Upper lobe of left lung (tissue), 6 donors: ENCODE measurements around the gene RETSAT. TPM values are rescaled to one million over a fixed set of nuclear protein-coding genes. Genes with fewer than 3 reads are reported as not detected.

ENCODE experiments used
- ATAC-seq, 2 donors: fragments of 200-7000 bp; cut with Tn5 transposase; one replicate each; pipeline ENCODE4 v1.9.1; 2022; ENCODE audit warnings: mild to moderate bottlenecking in 2 of 2, moderate library complexity in 2 of 2; ENCODE audit not compliant: low FRiP score in 2 of 2
- DNase-seq, 2 donors: peaks; one replicate each; pipeline ENCODE4 v3.0.0-alpha.2; 2019 to 2020
- H3K27ac ChIP-seq, 4 donors: fragments of 200-600 bp; sonication (generic); one replicate each; pipeline ENCODE4 v1.5.1; 2016 to 2019
- H3K27me3 ChIP-seq, 4 donors: fragments of 200-600 bp; sonication (generic); one replicate each; pipeline ENCODE4 v1.5.1; 2017 to 2019
- H3K36me3 ChIP-seq, 4 donors: fragments of 200-600 bp; sonication (generic); one replicate each; pipeline ENCODE4 v1.5.1; 2016 to 2019
- H3K4me1 ChIP-seq, 4 donors: fragments of 200-600 bp; sonication (generic); one replicate each; pipeline ENCODE4 v1.5.1; 2018 to 2019
- H3K4me3 ChIP-seq, 4 donors: fragments of 200-600 bp; sonication (generic); one replicate each; pipeline ENCODE4 v1.5.1; 2017 to 2019; ENCODE audit warnings: mild to moderate bottlenecking in 2 of 4, moderate library complexity in 1 of 4
- H3K9me3 ChIP-seq, 4 donors: fragments of 200-600 bp; sonication (generic); one replicate each; pipeline ENCODE4 v1.5.1; 2018 to 2019
- CTCF ChIP-seq, 6 experiments: fragments of 450-650 bp in 4 of 6; fragments of 200-600 bp in 2 of 6; sonication (generic) in 2 of 6; IDR thresholded peaks; one replicate each; pipeline ENCODE4 v1.5.1; 2016 to 2019; ENCODE audit warnings: antibody characterized with exemption in 6 of 6
- EP300 ChIP-seq, 4 donors: sonication (generic); formaldehyde crosslinking; IDR thresholded peaks; one replicate each; pipeline ENCODE4 v1.5.1; 2017; ENCODE audit warnings: antibody characterized with exemption in 4 of 4, control low read depth in 2 of 4
- POLR2A ChIP-seq, 4 donors: fragments of 450-650 bp; IDR thresholded peaks; one replicate each; pipeline ENCODE4 v1.5.1; 2016 to 2017; ENCODE audit warnings: antibody characterized with exemption in 4 of 4, mild to moderate bottlenecking in 2 of 4
- POLR2AphosphoS5 ChIP-seq, 2 donors: sonication (generic); formaldehyde crosslinking; IDR thresholded peaks; one replicate each; pipeline ENCODE4 v1.5.1; 2017; ENCODE audit warnings: antibody characterized with exemption in 2 of 2
- WGBS, 2 donors: methylation state at CpG; one replicate each; pipeline ENCODE4 v1.1.5; 2017 to 2018; 5-methylcytosine and 5-hydroxymethylcytosine counted together
- total RNA-seq, 6 donors: library from RNA; depleted of rRNA in 4 of 6; stranded (reverse); fragments of >200 nt in 4 of 6; gene quantifications; one replicate each; pipeline versions ENCODE4 v1.1.0 to v1.2.1, GENCODE V29; 2016 to 2021
- donor health status: DM: no; HTN: no; CAD: no; lungs with moderate emphysema.
- donor health status: DM: no; HTN: yes; CAD: no; lungs with severe emphysema.

Gene RETSAT
- total RNA-seq: 10 to 100 TPM; 36.7 to 81.5 (median 57.9) TPM

DNA sequence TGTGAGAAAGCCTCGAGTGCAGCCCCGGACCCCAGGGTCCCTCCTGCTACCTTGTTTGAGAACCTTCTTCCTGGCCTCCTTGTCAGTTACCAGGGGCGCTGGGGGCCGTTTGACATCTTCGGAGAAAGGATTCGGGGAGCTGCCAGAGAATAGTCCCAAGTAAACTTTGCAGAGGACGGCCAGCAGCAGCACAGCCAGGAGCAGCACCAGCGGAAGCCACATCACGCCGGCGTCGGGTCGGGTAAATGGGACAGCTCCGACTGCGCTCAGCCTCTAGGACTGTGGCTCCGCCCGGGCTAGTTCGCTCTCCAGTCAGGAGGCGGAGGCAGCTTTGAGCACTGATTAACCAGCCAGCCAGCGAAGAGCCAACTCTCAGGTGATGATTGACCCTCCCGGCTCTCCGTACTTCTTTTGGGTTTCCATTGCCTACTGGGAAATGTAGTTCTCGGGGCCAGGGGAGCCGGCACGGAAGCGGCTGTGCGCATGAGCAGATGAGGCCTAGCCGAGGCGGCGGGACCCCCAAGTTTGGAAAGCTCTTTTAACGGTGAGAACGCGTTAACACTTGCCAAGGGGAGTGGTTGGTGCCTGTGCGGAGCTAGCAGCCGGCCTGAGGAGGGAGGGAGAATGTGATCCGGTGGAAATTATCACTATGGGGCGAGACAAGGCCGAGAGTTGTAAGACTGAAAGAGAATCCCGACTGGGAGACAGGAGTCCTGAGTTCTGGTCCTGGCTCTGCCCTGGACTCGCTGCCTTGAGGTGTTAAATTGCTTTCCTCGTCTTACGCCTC lies at the start of gene RETSAT, which contains the start of gene ELMOD3:
TSS of gene RETSAT (minus strand) at position 243 of the 787 bp plus-strand sequence. CDS start at position 222, 21 bp downstream.
TSS of gene ELMOD3 (plus strand) at position 484 of the 787 bp plus-strand sequence. CDS start 2,430 bp downstream, outside the sequence.
- H3K4me1 ChIP-seq: peaks cover 22 to 50% (median 28%) of the 10 kb centered on the region in 4 donors
- peaks cover 10 to 48% (median 29%) of the 10 kb centered on the region in 4 donors for H3K36me3 ChIP-seq
- DNase-seq (peak; percentile 93 to 99), ATAC-seq (peak; percentile 99)
- TF ChIP-seq EP300 (IDR thresholded peaks at IDR 0.05) (peak in 1 of 4 donors; percentile 72), CTCF (IDR thresholded peaks at IDR 0.05) (peak in 2 of 6 experiments; percentile 13 to 28), POLR2AphosphoS5 (IDR thresholded peaks at IDR 0.05) (peak; percentile 93 to 97), POLR2A (IDR thresholded peaks at IDR 0.05) (peak; percentile 52 to 92 (median 84))
- whole genome bisulfite sequencing, 2 donors: 0 to 2% methylated on average over 24 to 42 of the region's 42 CpGs
- H3K27me3 ChIP-seq: no peaks in the 10 kb centered on the region
- peak within 1 kb of the TSS; percentile 64 to 87 (median 70) for H3K4me3 ChIP-seq
- H3K9me3 ChIP-seq: no peaks in the 10 kb centered on the region
- H3K27ac ChIP-seq: peak within 1 kb of the TSS; percentile 74 to 93 (median 88)

GRCh38 chr2:85401844-85402243 lies 47.5 kb upstream of the RETSAT start:
- H3K27ac ChIP-seq: no peak overlapping the region
- WGBS, 2 donors: 82 to 85% methylated on average over 8 of the region's 8 CpGs
- H3K27me3 ChIP-seq: no peaks in the 10 kb centered on the region
- no peak overlapping the region for H3K4me3 ChIP-seq
- peaks cover 0 to 33% (median 20%) of the 10 kb centered on the region in 4 donors for H3K36me3 ChIP-seq
- peaks cover 0 to 11% (median 7%) of the 10 kb centered on the region in 4 donors for H3K4me1 ChIP-seq
- TF ChIP-seq POLR2A (IDR thresholded peaks at IDR 0.05) (no peak), CTCF (IDR thresholded peaks at IDR 0.05) (no peak), EP300 (IDR thresholded peaks at IDR 0.05) (no peak), POLR2AphosphoS5 (IDR thresholded peaks at IDR 0.05) (no peak)
- DNase-seq: no peak
- peak in 1 of 2 donors; percentile 5 for ATAC-seq
- H3K9me3 ChIP-seq: no peaks in the 10 kb centered on the region

- Histone ChIP-seq H3K9me3 (no peaks in the 10 kb centered on the region), H3K27me3 (no peaks in the 10 kb centered on the region), H3K27ac (no peak overlapping the region), H3K36me3 (peaks cover 0 to 33% (median 20%) of the 10 kb centered on the region in 4 donors), H3K4me3 (no peak overlapping the region), H3K4me1 (peaks cover 0 to 9% (median 8%) of the 10 kb centered on the region in 4 donors)
- no peak for TF ChIP-seq POLR2A (IDR thresholded peaks at IDR 0.05)
- ATAC-seq (peak in 1 of 2 donors; percentile 10), DNase-seq (peak in 1 of 2 donors; percentile 51)
- 96% methylated on average over 7 of the region's 7 CpGs; no CpG with 5 or more reads in 1 of the 2 donors for WGBS, 2 donors
These were observed 47.1 kb upstream of the RETSAT start for GRCh38 chr2:85401464-85401805.

- ATAC-seq (no peak), DNase-seq (no peak)
- Histone ChIP-seq H3K27me3 (no peaks in the 10 kb centered on the region), H3K27ac (no peak overlapping the region), H3K4me3 (no peak overlapping the region), H3K9me3 (no peaks in the 10 kb centered on the region), H3K4me1 (peaks cover 0 to 14% (median 6%) of the 10 kb centered on the region in 4 donors), H3K36me3 (peaks cover 0 to 34% (median 20%) of the 10 kb centered on the region in 4 donors)
- WGBS, 2 donors: 85 to 89% methylated on average over 11 to 14 of the region's 14 CpGs
- TF ChIP-seq CTCF (IDR thresholded peaks at IDR 0.05) (no peak), EP300 (IDR thresholded peaks at IDR 0.05) (no peak), POLR2AphosphoS5 (IDR thresholded peaks at IDR 0.05) (no peak), POLR2A (IDR thresholded peaks at IDR 0.05) (no peak)
These were observed 46.5 kb upstream of the RETSAT start for GRCh38 chr2:85400541-85401463.

DNA sequence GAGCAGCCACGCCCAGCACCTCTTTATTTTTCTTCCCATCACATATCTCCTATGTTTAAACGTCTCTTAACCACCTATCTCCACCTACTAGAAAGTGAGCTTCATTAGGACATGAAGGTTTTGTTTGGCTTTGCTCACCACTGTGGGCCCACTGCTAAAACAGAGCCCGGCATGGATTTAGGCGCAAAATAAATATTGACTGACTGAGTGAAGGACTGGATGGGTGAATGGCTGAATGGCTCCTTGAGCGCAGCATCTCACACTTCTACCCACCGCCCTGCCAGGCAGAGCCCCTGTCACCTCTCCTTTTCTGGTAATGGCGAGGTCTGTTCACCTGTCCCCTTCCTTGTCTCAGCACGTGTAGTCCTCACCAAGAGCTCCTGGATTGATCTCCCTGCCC lies 45.7 kb upstream of the RETSAT start:
- H3K27me3 ChIP-seq: no peaks in the 10 kb centered on the region
- WGBS, 2 donors: 87 to 90% methylated on average over 8 of the region's 8 CpGs
- no peaks in the 10 kb centered on the region for H3K9me3 ChIP-seq
- no peak for TF ChIP-seq POLR2A (IDR thresholded peaks at IDR 0.05)
- TF ChIP-seq CTCF (IDR thresholded peaks at IDR 0.05): no peak
- no peak for TF ChIP-seq POLR2AphosphoS5 (IDR thresholded peaks at IDR 0.05)
- no peak for TF ChIP-seq EP300 (IDR thresholded peaks at IDR 0.05)
- H3K36me3 ChIP-seq: peaks cover 0 to 42% (median 26%) of the 10 kb centered on the region in 4 donors
- H3K4me1 ChIP-seq: peaks cover 0 to 14% (median 5%) of the 10 kb centered on the region in 4 donors
- no peak overlapping the region for H3K4me3 ChIP-seq
- no peak overlapping the region for H3K27ac ChIP-seq
- DNase-seq: no peak
- no peak for ATAC-seq
